ENCODE results near the gene IFIT2.

GRCh38 chr10:89297356-89297755 is 4.5 kb upstream of the IFIT2 start:
- TF ChIP-seq, protein P1, sequence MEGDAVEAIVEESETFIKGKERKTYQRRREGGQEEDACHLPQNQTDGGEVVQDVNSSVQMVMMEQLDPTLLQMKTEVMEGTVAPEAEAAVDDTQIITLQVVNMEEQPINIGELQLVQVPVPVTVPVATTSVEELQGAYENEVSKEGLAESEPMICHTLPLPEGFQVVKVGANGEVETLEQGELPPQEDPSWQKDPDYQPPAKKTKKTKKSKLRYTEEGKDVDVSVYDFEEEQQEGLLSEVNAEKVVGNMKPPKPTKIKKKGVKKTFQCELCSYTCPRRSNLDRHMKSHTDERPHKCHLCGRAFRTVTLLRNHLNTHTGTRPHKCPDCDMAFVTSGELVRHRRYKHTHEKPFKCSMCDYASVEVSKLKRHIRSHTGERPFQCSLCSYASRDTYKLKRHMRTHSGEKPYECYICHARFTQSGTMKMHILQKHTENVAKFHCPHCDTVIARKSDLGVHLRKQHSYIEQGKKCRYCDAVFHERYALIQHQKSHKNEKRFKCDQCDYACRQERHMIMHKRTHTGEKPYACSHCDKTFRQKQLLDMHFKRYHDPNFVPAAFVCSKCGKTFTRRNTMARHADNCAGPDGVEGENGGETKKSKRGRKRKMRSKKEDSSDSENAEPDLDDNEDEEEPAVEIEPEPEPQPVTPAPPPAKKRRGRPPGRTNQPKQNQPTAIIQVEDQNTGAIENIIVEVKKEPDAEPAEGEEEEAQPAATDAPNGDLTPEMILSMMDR (IDR thresholded peaks at IDR 0.05), result no peak
- TF ChIP-seq, protein P2, sequence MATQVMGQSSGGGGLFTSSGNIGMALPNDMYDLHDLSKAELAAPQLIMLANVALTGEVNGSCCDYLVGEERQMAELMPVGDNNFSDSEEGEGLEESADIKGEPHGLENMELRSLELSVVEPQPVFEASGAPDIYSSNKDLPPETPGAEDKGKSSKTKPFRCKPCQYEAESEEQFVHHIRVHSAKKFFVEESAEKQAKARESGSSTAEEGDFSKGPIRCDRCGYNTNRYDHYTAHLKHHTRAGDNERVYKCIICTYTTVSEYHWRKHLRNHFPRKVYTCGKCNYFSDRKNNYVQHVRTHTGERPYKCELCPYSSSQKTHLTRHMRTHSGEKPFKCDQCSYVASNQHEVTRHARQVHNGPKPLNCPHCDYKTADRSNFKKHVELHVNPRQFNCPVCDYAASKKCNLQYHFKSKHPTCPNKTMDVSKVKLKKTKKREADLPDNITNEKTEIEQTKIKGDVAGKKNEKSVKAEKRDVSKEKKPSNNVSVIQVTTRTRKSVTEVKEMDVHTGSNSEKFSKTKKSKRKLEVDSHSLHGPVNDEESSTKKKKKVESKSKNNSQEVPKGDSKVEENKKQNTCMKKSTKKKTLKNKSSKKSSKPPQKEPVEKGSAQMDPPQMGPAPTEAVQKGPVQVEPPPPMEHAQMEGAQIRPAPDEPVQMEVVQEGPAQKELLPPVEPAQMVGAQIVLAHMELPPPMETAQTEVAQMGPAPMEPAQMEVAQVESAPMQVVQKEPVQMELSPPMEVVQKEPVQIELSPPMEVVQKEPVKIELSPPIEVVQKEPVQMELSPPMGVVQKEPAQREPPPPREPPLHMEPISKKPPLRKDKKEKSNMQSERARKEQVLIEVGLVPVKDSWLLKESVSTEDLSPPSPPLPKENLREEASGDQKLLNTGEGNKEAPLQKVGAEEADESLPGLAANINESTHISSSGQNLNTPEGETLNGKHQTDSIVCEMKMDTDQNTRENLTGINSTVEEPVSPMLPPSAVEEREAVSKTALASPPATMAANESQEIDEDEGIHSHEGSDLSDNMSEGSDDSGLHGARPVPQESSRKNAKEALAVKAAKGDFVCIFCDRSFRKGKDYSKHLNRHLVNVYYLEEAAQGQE (IDR thresholded peaks at IDR 0.05; ENCODE audit: low read depth, low read length), result no peak
- TF ChIP-seq, protein P3, sequence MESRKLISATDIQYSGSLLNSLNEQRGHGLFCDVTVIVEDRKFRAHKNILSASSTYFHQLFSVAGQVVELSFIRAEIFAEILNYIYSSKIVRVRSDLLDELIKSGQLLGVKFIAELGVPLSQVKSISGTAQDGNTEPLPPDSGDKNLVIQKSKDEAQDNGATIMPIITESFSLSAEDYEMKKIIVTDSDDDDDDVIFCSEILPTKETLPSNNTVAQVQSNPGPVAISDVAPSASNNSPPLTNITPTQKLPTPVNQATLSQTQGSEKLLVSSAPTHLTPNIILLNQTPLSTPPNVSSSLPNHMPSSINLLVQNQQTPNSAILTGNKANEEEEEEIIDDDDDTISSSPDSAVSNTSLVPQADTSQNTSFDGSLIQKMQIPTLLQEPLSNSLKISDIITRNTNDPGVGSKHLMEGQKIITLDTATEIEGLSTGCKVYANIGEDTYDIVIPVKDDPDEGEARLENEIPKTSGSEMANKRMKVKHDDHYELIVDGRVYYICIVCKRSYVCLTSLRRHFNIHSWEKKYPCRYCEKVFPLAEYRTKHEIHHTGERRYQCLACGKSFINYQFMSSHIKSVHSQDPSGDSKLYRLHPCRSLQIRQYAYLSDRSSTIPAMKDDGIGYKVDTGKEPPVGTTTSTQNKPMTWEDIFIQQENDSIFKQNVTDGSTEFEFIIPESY (IDR thresholded peaks at IDR 0.05; ENCODE audit: borderline replicate concordance, low read depth), result no peak
- TF ChIP-seq RFX5 (IDR thresholded peaks at IDR 0.05; ENCODE audit: low read length), result no peak
- no peak for TF ChIP-seq TCF12 (IDR thresholded peaks at IDR 0.05)
- TF ChIP-seq, protein P4, sequence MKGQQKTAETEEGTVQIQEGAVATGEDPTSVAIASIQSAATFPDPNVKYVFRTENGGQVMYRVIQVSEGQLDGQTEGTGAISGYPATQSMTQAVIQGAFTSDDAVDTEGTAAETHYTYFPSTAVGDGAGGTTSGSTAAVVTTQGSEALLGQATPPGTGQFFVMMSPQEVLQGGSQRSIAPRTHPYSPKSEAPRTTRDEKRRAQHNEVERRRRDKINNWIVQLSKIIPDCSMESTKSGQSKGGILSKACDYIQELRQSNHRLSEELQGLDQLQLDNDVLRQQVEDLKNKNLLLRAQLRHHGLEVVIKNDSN (IDR thresholded peaks at IDR 0.05; ENCODE audit: borderline replicate concordance, low read depth), result no peak
